Muscle layer of colon (tissue), 2 donors: ENCODE measurements around the gene VPS8.

Experiments used
- H3K27ac ChIP-seq: one replicate; pipeline ENCODE4 v1.7.0; 2013; ENCODE audit warnings: low read depth, mild to moderate bottlenecking, low read length, moderate library complexity
- H3K27me3 ChIP-seq, 2 donors: one replicate each; pipeline ENCODE4 v1.7.0; 2013; ENCODE audit warnings: low read length in 2 of 2, mild to moderate bottlenecking in 2 of 2; ENCODE audit not compliant: insufficient read depth in 2 of 2, control insufficient read depth in 1 of 2
- H3K36me3 ChIP-seq: one replicate; pipeline ENCODE4 v1.7.0; 2013; ENCODE audit warnings: mild to moderate bottlenecking, low read length; ENCODE audit not compliant: insufficient read depth
- H3K4me1 ChIP-seq: one replicate; pipeline ENCODE4 v1.7.0; 2013; ENCODE audit warnings: mild to moderate bottlenecking, low read length; ENCODE audit not compliant: insufficient read depth
- H3K4me3 ChIP-seq, 2 donors: one replicate each; pipeline ENCODE4 v1.7.0; 2013; ENCODE audit warnings: low read length in 2 of 2, low read depth in 1 of 2, mild to moderate bottlenecking in 1 of 2, moderate library complexity in 1 of 2
- H3K9ac ChIP-seq: one replicate; pipeline ENCODE4 v1.7.0; 2013; ENCODE audit warnings: low read length
- H3K9me3 ChIP-seq: one replicate; pipeline ENCODE4 v1.7.0; 2013; ENCODE audit warnings: mild to moderate bottlenecking, low read length
- donor health status: abdominal sarcoma.
- donor health status: Adenocarcinoma of cecum.

VPS8 gene

GRCh38 chr3:184788751-184789150 lies 23.2 kb upstream of the VPS8 start:
- H3K36me3 ChIP-seq: no peaks in the 10 kb centered on the region
- peaks cover 17% of the 10 kb centered on the region for H3K4me1 ChIP-seq
- H3K9ac ChIP-seq: no peak overlapping the region
- H3K27ac ChIP-seq: no peak overlapping the region
- no peaks in the 10 kb centered on the region for H3K27me3 ChIP-seq
- H3K9me3 ChIP-seq: no peaks in the 10 kb centered on the region
- H3K4me3 ChIP-seq: no peak overlapping the region

DNA sequence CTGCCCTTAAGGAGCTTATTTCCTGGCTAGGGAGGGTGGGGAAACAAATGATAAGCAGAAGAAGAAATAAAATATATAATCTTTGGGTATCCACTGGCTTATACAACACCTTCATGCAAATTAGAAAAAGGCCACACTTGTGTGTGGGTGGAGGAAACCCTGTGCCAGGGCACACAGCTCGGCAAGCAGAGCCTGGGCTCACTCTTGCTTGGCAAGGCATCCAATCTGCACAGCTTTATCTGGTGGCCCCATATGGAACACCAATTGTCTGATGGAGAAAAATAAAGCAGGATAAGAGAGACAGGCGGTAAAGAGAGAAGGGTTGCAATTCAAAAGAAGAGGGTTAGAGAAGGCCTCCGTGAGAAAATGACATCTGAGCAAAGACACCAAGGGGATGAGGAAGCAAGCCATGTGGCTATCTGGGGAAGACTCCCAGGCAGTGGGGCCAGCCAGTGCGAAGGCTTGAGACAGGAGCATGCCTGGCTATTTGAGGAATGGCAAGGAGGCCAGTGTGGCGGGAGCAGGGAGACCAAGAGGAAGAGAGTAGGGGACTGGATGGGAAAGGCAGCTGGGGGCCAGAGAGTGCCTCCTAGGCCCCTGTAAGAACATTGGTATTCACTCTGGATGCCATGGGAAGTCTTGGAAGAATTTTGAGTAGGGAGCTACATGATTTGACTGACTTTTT lies 22.5 kb upstream of the VPS8 start:
- H3K4me3 ChIP-seq: no peak overlapping the region
- H3K27ac ChIP-seq: no peak overlapping the region
- H3K27me3 ChIP-seq: no peaks in the 10 kb centered on the region
- no peaks in the 10 kb centered on the region for H3K36me3 ChIP-seq
- no peak overlapping the region for H3K9ac ChIP-seq
- H3K4me1 ChIP-seq: peaks cover 17% of the 10 kb centered on the region
- H3K9me3 ChIP-seq: no peaks in the 10 kb centered on the region

- no peak overlapping the region for H3K9ac ChIP-seq
- no peak overlapping the region for H3K27ac ChIP-seq
- no peaks in the 10 kb centered on the region for H3K27me3 ChIP-seq
- H3K36me3 ChIP-seq: no peaks in the 10 kb centered on the region
- peaks cover 10% of the 10 kb centered on the region for H3K4me1 ChIP-seq
- H3K9me3 ChIP-seq: no peaks in the 10 kb centered on the region
- H3K4me3 ChIP-seq: no peak overlapping the region
Observed at GRCh38 chr3:184791171-184791570, 20.8 kb upstream of the VPS8 start.

DNA sequence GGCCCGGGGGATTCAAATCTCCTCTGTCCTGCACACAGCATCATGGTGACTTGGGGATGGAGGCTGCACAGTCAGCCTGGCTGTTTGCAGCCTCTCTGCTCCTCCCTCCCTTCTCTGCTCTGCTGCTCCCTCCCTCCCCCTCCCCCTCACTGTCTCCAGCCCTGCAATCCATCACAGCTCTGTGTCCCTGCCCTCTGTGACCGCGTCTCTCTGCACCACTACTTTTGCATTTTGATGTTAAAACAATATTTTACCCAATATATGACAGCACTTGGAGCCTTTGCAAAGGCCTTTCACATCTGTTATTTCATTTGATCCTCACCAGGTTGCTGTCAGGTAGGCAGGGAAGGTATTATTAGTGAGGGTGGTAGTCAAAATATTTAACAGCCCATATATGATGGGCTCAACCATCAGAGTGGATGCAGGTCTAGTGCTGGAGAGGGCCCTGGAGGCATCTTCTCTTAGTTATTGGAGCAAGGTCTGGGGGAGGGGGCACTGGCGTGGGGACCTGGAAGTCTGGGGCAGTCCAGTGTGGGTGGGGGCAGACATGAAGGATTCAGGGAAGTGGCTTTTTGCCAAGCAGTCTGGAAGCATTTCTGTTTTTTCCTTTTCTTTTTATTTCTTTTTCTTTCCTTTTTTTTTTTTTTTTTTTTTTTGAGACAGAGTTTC lies 16.3 kb upstream of the VPS8 start:
- no peaks in the 10 kb centered on the region for H3K4me1 ChIP-seq
- no peaks in the 10 kb centered on the region for H3K9me3 ChIP-seq
- H3K4me3 ChIP-seq: no peak overlapping the region
- no peak overlapping the region for H3K9ac ChIP-seq
- no peak overlapping the region for H3K27ac ChIP-seq
- H3K27me3 ChIP-seq: no peaks in the 10 kb centered on the region
- no peaks in the 10 kb centered on the region for H3K36me3 ChIP-seq

DNA sequence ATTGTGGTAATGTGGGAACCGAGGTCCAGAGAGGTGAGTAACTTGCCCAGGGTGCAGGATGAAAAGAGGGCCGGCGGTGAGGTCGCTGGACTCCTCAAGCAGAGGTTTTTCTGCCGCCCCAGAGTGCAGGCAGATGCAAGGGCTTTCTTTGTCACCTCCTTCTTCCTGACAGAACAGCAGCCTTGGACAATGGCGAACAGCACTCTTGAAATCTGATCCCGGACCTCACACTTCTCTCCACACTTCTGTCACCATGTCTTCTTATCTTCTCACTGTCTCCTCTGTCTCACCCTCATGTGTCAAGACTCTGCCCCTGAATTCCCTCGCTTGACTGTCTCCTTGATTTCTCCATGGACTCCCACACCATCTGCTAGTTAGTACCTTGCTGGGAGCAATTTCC lies 15.4 kb upstream of the VPS8 start:
- H3K9me3 ChIP-seq: no peaks in the 10 kb centered on the region
- no peak overlapping the region for H3K4me3 ChIP-seq
- H3K4me1 ChIP-seq: no peaks in the 10 kb centered on the region
- H3K9ac ChIP-seq: no peak overlapping the region
- no peaks in the 10 kb centered on the region for H3K36me3 ChIP-seq
- H3K27me3 ChIP-seq: no peaks in the 10 kb centered on the region
- H3K27ac ChIP-seq: no peak overlapping the region

DNA sequence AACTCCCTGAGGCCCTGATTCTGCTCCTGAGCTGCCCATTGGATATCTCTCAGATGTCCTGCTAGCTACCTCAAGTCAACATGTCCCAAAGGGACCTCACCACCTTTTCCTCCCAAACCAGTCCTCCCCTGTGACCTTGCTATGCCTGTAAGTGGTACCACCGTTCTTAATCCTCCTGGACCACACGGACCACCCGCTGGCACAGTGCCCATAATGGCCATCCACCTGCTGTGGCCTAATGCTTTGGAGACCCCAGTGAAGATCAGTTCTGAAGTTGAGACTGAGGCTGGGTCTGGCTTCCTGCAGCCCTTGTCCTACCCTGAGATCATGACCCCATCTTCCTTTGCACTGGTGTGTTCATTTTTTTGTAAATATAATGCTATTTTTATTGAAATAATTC lies 15.0 kb upstream of the VPS8 start:
- Histone ChIP-seq H3K36me3 (no peaks in the 10 kb centered on the region), H3K9me3 (no peaks in the 10 kb centered on the region), H3K27me3 (no peaks in the 10 kb centered on the region), H3K27ac (no peak overlapping the region), H3K4me3 (no peak overlapping the region), H3K9ac (no peak overlapping the region), H3K4me1 (no peaks in the 10 kb centered on the region)

GRCh38 chr3:184798120-184798519 lies 13.8 kb upstream of the VPS8 start:
- Histone ChIP-seq H3K9me3 (no peaks in the 10 kb centered on the region), H3K4me1 (no peaks in the 10 kb centered on the region), H3K36me3 (no peaks in the 10 kb centered on the region), H3K27ac (no peak overlapping the region), H3K27me3 (peaks cover 0 to 4% of the 10 kb centered on the region in 2 donors), H3K9ac (no peak overlapping the region), H3K4me3 (no peak overlapping the region)

- Histone ChIP-seq H3K9me3 (no peaks in the 10 kb centered on the region), H3K4me1 (no peaks in the 10 kb centered on the region), H3K27me3 (peaks cover 0 to 4% of the 10 kb centered on the region in 2 donors), H3K27ac (no peak overlapping the region), H3K36me3 (no peaks in the 10 kb centered on the region), H3K9ac (no peak overlapping the region), H3K4me3 (no peak overlapping the region)
Observed at GRCh38 chr3:184800349-184800930, 11.5 kb upstream of the VPS8 start.

GRCh38 chr3:184801241-184801785 lies 10.7 kb upstream of the VPS8 start:
- Histone ChIP-seq H3K36me3 (no peaks in the 10 kb centered on the region), H3K27ac (no peak overlapping the region), H3K4me3 (no peak overlapping the region), H3K9me3 (no peaks in the 10 kb centered on the region), H3K27me3 (peaks cover 0 to 4% of the 10 kb centered on the region in 2 donors), H3K4me1 (peaks cover 8% of the 10 kb centered on the region), H3K9ac (no peak overlapping the region)

- no peaks in the 10 kb centered on the region for H3K36me3 ChIP-seq
- peaks cover 8% of the 10 kb centered on the region for H3K4me1 ChIP-seq
- no peak overlapping the region for H3K27ac ChIP-seq
- no peaks in the 10 kb centered on the region for H3K9me3 ChIP-seq
- no peak overlapping the region for H3K9ac ChIP-seq
- H3K27me3 ChIP-seq: peaks cover 0 to 4% of the 10 kb centered on the region in 2 donors
- H3K4me3 ChIP-seq: no peak overlapping the region
Observed at GRCh38 chr3:184802150-184802549, 9.8 kb upstream of the VPS8 start.

DNA sequence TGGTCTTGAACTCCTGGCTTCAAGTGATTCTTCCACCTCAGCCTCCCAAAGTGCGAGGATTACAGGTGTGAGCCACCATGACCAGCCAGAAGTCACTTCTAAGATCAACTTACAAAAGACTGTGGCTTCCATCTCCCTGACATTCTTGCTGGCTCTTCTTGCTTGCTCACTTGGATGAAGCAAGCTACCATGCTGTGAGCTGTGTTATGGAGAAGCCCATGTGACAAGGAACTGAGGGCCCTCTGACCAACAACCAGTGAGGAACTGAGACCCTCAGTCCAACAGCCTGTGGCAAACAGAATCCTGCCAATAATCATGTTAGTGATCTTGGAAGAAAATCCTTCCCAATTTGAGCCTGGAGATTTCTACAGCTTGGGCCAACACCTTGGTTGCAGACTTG lies 7.2 kb upstream of the VPS8 start:
- Histone ChIP-seq H3K4me1 (peaks cover 8% of the 10 kb centered on the region), H3K36me3 (no peaks in the 10 kb centered on the region), H3K27ac (no peak overlapping the region), H3K27me3 (peaks cover 0 to 4% of the 10 kb centered on the region in 2 donors), H3K9ac (no peak overlapping the region), H3K9me3 (no peaks in the 10 kb centered on the region), H3K4me3 (no peak overlapping the region)
